Transverse colon (tissue), 4 donors: ENCODE data around the gene FIBCD1. TPM values are rescaled to one million over a fixed set of nuclear protein-coding genes. Genes with fewer than 3 reads are reported as not detected.

Source experiments
- DNase-seq: peaks from one replicate; pipeline ENCODE4 v3.0.0-alpha.2; 2019
- H3K27ac ChIP-seq, 4 donors: fragments of 200-600 bp; sonication (generic); 2 replicates each; pipeline ENCODE4 v1.5.1; 2016 to 2018; ENCODE audit warnings: inconsistent platforms in 4 of 4
- H3K27me3 ChIP-seq: fragments of 200-600 bp; sonication (generic); 2 replicates; pipeline ENCODE4 v1.5.1; 2017; ENCODE audit warnings: inconsistent platforms
- H3K36me3 ChIP-seq, 4 donors: fragments of 200-600 bp; sonication (generic); 2 replicates each; pipeline ENCODE4 v1.5.1; 2017 to 2019; ENCODE audit warnings: inconsistent platforms in 4 of 4
- H3K4me1 ChIP-seq, 4 donors: fragments of 200-600 bp; sonication (generic); 2 replicates each; pipeline ENCODE4 v1.5.1; 2017 to 2020; ENCODE audit warnings: inconsistent platforms in 4 of 4
- H3K4me3 ChIP-seq, 4 donors: fragments of 200-600 bp; sonication (generic); 1 replicate in 1 of 4; 2 replicates in 3 of 4; pipeline versions ENCODE4 v1.5.1 to v1.6.1; 2017 to 2019; ENCODE audit warnings: inconsistent platforms in 4 of 4
- H3K9me3 ChIP-seq, 2 donors: fragments of 200-600 bp; sonication (generic); 2 replicates each; pipeline ENCODE4 v1.5.1; 2017 to 2019; ENCODE audit warnings: inconsistent platforms in 2 of 2
- EP300 ChIP-seq: sonication (generic); formaldehyde crosslinking; IDR thresholded peaks from one replicate; pipeline ENCODE4 v1.6.1; 2017; ENCODE audit warnings: antibody characterized with exemption, low read depth
- POLR2A ChIP-seq: fragments of 450-650 bp; IDR thresholded peaks from one replicate; pipeline ENCODE4 v1.6.1; 2016; ENCODE audit warnings: antibody characterized with exemption, mild to moderate bottlenecking, moderate library complexity
- POLR2AphosphoS5 ChIP-seq, 3 donors: sonication (generic); formaldehyde crosslinking; IDR thresholded peaks; one replicate each; pipeline ENCODE4 v1.6.1; 2016; ENCODE audit warnings: antibody characterized with exemption in 3 of 3
- WGBS, 2 donors: methylation state at CpG; one replicate each; pipeline ENCODE4 v1.1.5; 2018; ENCODE audit warnings: low coverage in 1 of 2; 5-methylcytosine and 5-hydroxymethylcytosine counted together
- in situ Hi-C, 4 donors: fragments of 200-750 bp; cut with MboI; loops; one replicate each; pipeline versions ENCODE4 v1.15.0 to v1.15.1; 2017; ENCODE audit warnings: low sequenced_read_pairs in 3 of 4, low pct_ligation_motif_present in 1 of 4, low pct_unique_long_range_greater_than_20kb in 1 of 4
- intact Hi-C: fragments of 100-400 bp; cut with DNase I; formaldehyde crosslinking; loops from one replicate; pipeline ENCODE4 v1.15.1; 2023; ENCODE audit warnings: low total_unique reads
- total RNA-seq, 4 donors: library from RNA; depleted of rRNA; stranded (reverse); fragments of >200 nt; gene quantifications; one replicate each; pipeline ENCODE4 v1.1.0, GENCODE V29; 2016
- TF ChIP-seq, protein P1 (sequence below), 5 experiments: fragments of 200-600 bp in 3 of 5; fragments of 450-650 bp in 2 of 5; sonication (generic) in 3 of 5; IDR thresholded peaks; 1 replicate in 2 of 5; 2 replicates in 3 of 5; pipeline ENCODE4 v1.5.1; 2016 to 2017; ENCODE audit warnings: antibody characterized with exemption in 5 of 5, inconsistent platforms in 3 of 5, mild to moderate bottlenecking in 2 of 5, moderate library complexity in 1 of 5

FIBCD1 gene
- total RNA-seq, 4 donors from 2014 or later, result 1.6 to 54.7 (median 3.3) TPM; not detected in 1

DNA sequence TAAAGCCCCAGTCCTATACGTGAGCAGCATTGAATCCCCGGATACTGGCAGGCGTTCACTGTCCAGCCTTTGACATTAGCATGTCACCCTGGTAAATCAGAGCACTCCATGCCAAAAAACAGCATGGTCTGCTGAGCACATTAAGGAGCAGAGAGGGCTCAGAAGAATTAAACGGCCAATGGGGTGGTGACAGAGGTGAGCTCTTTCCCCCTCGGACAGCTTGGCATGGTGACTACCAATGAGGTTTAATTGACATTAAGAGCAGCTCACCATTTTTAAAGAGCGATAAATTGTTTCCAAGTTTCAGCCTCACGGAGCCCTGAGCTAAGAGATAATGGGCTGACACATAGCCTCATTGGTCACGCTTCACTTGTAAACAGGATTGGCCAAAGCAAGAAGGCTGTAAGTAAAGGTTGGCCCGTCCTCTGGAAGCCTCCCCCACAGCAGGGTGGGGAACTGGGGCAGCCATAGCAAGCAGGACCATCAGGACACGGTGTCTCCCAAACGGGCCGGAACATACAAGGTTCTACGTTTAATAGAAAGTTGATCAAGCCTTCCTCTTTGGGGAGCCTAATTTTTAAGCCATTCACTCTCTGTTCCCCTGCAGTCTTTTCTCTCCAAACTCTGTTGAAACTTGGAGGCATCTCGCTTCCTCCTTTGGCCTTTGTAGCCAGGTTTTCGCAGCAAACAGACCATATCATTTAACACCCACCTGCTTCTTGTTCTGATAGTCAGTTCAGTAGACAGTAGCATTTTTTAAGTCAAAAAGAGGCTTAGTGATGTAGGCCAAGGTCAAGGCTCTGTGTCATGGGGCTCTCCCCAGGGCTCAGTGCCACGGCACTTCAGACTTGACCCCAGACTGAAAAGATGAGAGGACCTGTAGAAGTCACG, 68.3 kb downstream of the FIBCD1 start:
- H3K36me3 ChIP-seq, result peaks cover 0 to 37% (median 13%) of the 10 kb centered on the region in 4 donors
- H3K9me3 ChIP-seq, result no peaks in the 10 kb centered on the region
- H3K27ac ChIP-seq, result no peak overlapping the region
- WGBS, 2 donors, result 81 to 87% methylated on average over 6 to 17 of the region's 17 CpGs
- peaks cover 15 to 63% (median 35%) of the 10 kb centered on the region in 4 donors for H3K4me1 ChIP-seq
- intact Hi-C loops, result no loop called here
- no peak for TF ChIP-seq POLR2A
- no peak for TF ChIP-seq POLR2AphosphoS5 (IDR thresholded peaks at IDR 0.05)
- TF ChIP-seq, protein P1, sequence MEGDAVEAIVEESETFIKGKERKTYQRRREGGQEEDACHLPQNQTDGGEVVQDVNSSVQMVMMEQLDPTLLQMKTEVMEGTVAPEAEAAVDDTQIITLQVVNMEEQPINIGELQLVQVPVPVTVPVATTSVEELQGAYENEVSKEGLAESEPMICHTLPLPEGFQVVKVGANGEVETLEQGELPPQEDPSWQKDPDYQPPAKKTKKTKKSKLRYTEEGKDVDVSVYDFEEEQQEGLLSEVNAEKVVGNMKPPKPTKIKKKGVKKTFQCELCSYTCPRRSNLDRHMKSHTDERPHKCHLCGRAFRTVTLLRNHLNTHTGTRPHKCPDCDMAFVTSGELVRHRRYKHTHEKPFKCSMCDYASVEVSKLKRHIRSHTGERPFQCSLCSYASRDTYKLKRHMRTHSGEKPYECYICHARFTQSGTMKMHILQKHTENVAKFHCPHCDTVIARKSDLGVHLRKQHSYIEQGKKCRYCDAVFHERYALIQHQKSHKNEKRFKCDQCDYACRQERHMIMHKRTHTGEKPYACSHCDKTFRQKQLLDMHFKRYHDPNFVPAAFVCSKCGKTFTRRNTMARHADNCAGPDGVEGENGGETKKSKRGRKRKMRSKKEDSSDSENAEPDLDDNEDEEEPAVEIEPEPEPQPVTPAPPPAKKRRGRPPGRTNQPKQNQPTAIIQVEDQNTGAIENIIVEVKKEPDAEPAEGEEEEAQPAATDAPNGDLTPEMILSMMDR (IDR thresholded peaks at IDR 0.05), result no peak
- TF ChIP-seq EP300, result no peak
- in situ Hi-C loops, result loop anchor here in 1 of 4 donors (25.0 kb wide), 1 partner anchor 108 kb away; no protein-coding TSS in a partner anchor
- DNase-seq, result no peak
- H3K27me3 ChIP-seq, result no peaks in the 10 kb centered on the region
- no peak overlapping the region for H3K4me3 ChIP-seq

GRCh38 chr9:130869250-130869649, 69.8 kb downstream of the FIBCD1 start:
- H3K36me3 ChIP-seq, result peaks cover 0 to 24% (median 7%) of the 10 kb centered on the region in 4 donors
- H3K27me3 ChIP-seq, result no peaks in the 10 kb centered on the region
- 70% methylated on average over 8 of the region's 8 CpGs; no CpG with 5 or more reads in 1 of the 2 donors for WGBS, 2 donors
- TF ChIP-seq POLR2A (no peak), EP300 (no peak), POLR2AphosphoS5 (IDR thresholded peaks at IDR 0.05) (no peak)
- TF ChIP-seq, protein P1 (IDR thresholded peaks at IDR 0.05), result no peak
- H3K4me3 ChIP-seq, result no peak overlapping the region
- DNase-seq, result peak; percentile 56
- H3K9me3 ChIP-seq, result no peaks in the 10 kb centered on the region
- H3K27ac ChIP-seq, result peak overlapping the region in 1 of 4 donors; percentile 25
- intact Hi-C loops, result no loop called here
- H3K4me1 ChIP-seq, result peaks cover 15 to 65% (median 35%) of the 10 kb centered on the region in 4 donors
- in situ Hi-C loops, result loop anchor here (5.0 to 25.0 kb wide), 5 partner anchors 76 to 172 kb away; no protein-coding TSS in a partner anchor

GRCh38 chr9:130868230-130868629, 70.8 kb downstream of the FIBCD1 start:
- no peak for DNase-seq
- 89% methylated on average over 3 of the region's 3 CpGs; no CpG with 5 or more reads in 1 of the 2 donors for WGBS, 2 donors
- Histone ChIP-seq H3K4me3 (no peak overlapping the region), H3K27me3 (no peaks in the 10 kb centered on the region), H3K36me3 (peaks cover 0 to 15% (median 7%) of the 10 kb centered on the region in 4 donors), H3K9me3 (no peaks in the 10 kb centered on the region), H3K27ac (peak overlapping the region in 1 of 4 donors; percentile 25), H3K4me1 (peaks cover 10 to 66% (median 33%) of the 10 kb centered on the region in 4 donors)
- TF ChIP-seq POLR2A (no peak), EP300 (no peak), POLR2AphosphoS5 (IDR thresholded peaks at IDR 0.05) (no peak)
- TF ChIP-seq, protein P1 (IDR thresholded peaks at IDR 0.05), result no peak
- in situ Hi-C loops (loop anchor here (5.0 to 25.0 kb wide), 5 partner anchors 77 to 171 kb away; no protein-coding TSS in a partner anchor), intact Hi-C loops (no loop called here)

DNA sequence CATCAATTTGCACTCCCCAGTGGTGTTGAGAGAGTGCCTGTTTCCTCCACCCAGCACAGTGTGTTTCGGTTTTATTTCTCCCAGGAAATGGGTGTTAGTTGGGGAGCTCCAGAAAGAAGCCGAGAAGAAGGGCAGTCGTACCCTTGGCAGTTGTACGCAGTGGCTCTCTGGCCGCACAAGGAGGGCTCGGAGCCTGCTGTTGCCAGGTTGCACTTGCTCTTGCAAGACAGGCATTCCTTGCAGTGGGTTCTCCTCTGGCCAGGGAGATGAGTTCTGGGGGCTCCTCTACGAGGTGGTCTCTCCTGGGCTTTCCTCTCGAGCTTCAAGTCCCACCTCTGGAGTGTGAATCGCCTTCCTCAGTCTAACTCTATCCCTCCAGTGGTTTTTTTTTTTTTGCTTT, 71.5 kb downstream of the FIBCD1 start:
- intact Hi-C loops, result no loop called here
- 89 to 93% methylated on average over 3 to 9 of the region's 9 CpGs for WGBS, 2 donors
- DNase-seq, result no peak
- H3K36me3 ChIP-seq, result peaks cover 0 to 14% (median 4%) of the 10 kb centered on the region in 4 donors
- H3K4me1 ChIP-seq, result peaks cover 6 to 66% (median 31%) of the 10 kb centered on the region in 4 donors
- H3K4me3 ChIP-seq, result no peak overlapping the region
- peak overlapping the region in 3 of 4 donors; percentile 18 to 32 (median 24) for H3K27ac ChIP-seq
- TF ChIP-seq EP300, result no peak
- no peak for TF ChIP-seq POLR2AphosphoS5 (IDR thresholded peaks at IDR 0.05)
- TF ChIP-seq, protein P1 (IDR thresholded peaks at IDR 0.05), result no peak
- no peak for TF ChIP-seq POLR2A
- no peaks in the 10 kb centered on the region for H3K27me3 ChIP-seq
- in situ Hi-C loops, result loop anchor here (5.0 to 25.0 kb wide), 5 partner anchors 77 to 170 kb away; no protein-coding TSS in a partner anchor
- H3K9me3 ChIP-seq, result no peaks in the 10 kb centered on the region
